Smooth muscle cell (in vitro differentiated cells): ENCODE results near the gene ELMOD1. TPM values are rescaled to one million over a fixed set of nuclear protein-coding genes. Genes with fewer than 3 reads are reported as not detected.
A peak's percentile ranks its signal among the peaks of the same experiment; 100 is the strongest.

ENCODE experiments used
- DNase-seq: peaks from one replicate; lab custom pipeline; 2025; ENCODE audit not compliant: unreplicated experiment; lab: John Stamatoyannopoulos, UW
- H2AFZ ChIP-seq: fragments of 200-600 bp; sonication (generic); 2 replicates; pipeline ENCODE4 v1.6.0; 2016; ENCODE audit warnings: antibody characterized with exemption, low read depth, mild to moderate bottlenecking
- H3F3A ChIP-seq: fragments of 200-600 bp; sonication (generic); 2 replicates; pipeline ENCODE4 v1.6.0; 2017; ENCODE audit warnings: antibody characterized with exemption, low read depth
- H3K27ac ChIP-seq: fragments of 200-600 bp; sonication (generic); 2 replicates; pipeline ENCODE4 v1.5.1; 2016; ENCODE audit warnings: low read depth, mild to moderate bottlenecking
- H3K27me3 ChIP-seq: fragments of 200-600 bp; sonication (generic); 2 replicates; pipeline ENCODE4 v1.6.1; 2016; ENCODE audit warnings: low read depth, mild to moderate bottlenecking
- H3K36me3 ChIP-seq: fragments of 200-600 bp; sonication (generic); 2 replicates; pipeline ENCODE4 v1.5.1; 2016; ENCODE audit warnings: low read depth
- H3K4me1 ChIP-seq: fragments of 200-600 bp; sonication (generic); 2 replicates; pipeline ENCODE4 v1.5.1; 2016; ENCODE audit warnings: low read depth
- H3K4me2 ChIP-seq: fragments of 200-600 bp; sonication (generic); 2 replicates; pipeline ENCODE4 v1.6.0; 2016; ENCODE audit warnings: mild to moderate bottlenecking
- H3K4me3 ChIP-seq: fragments of 200-600 bp; sonication (generic); 2 replicates; pipeline ENCODE4 v1.5.1; 2016; ENCODE audit warnings: mild to moderate bottlenecking
- H3K79me2 ChIP-seq: fragments of 200-600 bp; sonication (generic); 2 replicates; pipeline ENCODE4 v1.6.0; 2016; ENCODE audit warnings: low read depth, mild to moderate bottlenecking
- H3K9ac ChIP-seq: fragments of 200-600 bp; sonication (generic); 2 replicates; pipeline ENCODE4 v1.6.0; 2016; ENCODE audit warnings: low read depth
- H3K9me3 ChIP-seq: fragments of 200-600 bp; sonication (generic); replicated peaks from 2 replicates; pipeline ENCODE4 v1.5.1; 2016; ENCODE audit warnings: low read depth
- H4K20me1 ChIP-seq: fragments of 200-600 bp; sonication (generic); 2 replicates; pipeline ENCODE4 v1.6.0; 2016; ENCODE audit warnings: low read depth
- CTCF ChIP-seq: fragments of 200-600 bp; sonication (generic); IDR thresholded peaks from 2 replicates; pipeline ENCODE4 v1.5.1; 2017; ENCODE audit warnings: borderline replicate concordance, mild to moderate bottlenecking, antibody characterized with exemption; ENCODE audit not compliant: insufficient read depth, poor library complexity, severe bottlenecking
- WGBS: methylation state at CpG from one replicate; pipeline ENCODE4 v1.1.7; 2016; ENCODE audit warnings: low lambda C conversion rate; 5-methylcytosine and 5-hydroxymethylcytosine counted together
- polyA plus RNA-seq: library from polyadenylated mRNA; unstranded; fragments of >200 nt; fragmentation: Nextera tagmentation; extraction: Ambion mirVana; gene quantifications from 2 replicates; pipeline ENCODE4 v1.2.1, GENCODE V29; 2016
- total RNA-seq: library from RNA; depleted of rRNA; stranded (reverse); fragments of >200 nt; gene quantifications from 2 replicates; pipeline ENCODE4 v1.2.3, GENCODE V29; 2014

ELMOD1 gene
- total and polyA plus RNA-seq, 2 experiments from 2014 or later = 0.24 to 0.94 TPM

- Histone ChIP-seq H3K4me2 (peak overlapping the region; percentile 71), H3K27ac (peak overlapping the region; percentile 85), H3K9me3 (no peaks in the 10 kb centered on the region), H3K27me3 (no peaks in the 10 kb centered on the region), H4K20me1 (no peaks in the 10 kb centered on the region), H3K4me3 (no peak overlapping the region), H3K9ac (peak overlapping the region; percentile 45), H3F3A (no peaks in the 10 kb centered on the region), H2AFZ (no peak overlapping the region), H3K4me1 (no peaks in the 10 kb centered on the region), H3K79me2 (no peaks in the 10 kb centered on the region), H3K36me3 (no peaks in the 10 kb centered on the region)
- TF ChIP-seq CTCF = no peak
- 50% methylated on average over 3 of the region's 3 CpGs for WGBS
- no peak for DNase-seq
Observed at GRCh38 chr11:107704451-107704850, 113.5 kb downstream of the ELMOD1 start.

- Histone ChIP-seq H3K9me3 (no peaks in the 10 kb centered on the region), H3K36me3 (no peaks in the 10 kb centered on the region), H3K27me3 (no peaks in the 10 kb centered on the region), H3K4me1 (no peaks in the 10 kb centered on the region), H3K27ac (peak overlapping the region; percentile 85), H3K4me2 (peak overlapping the region; percentile 71), H4K20me1 (no peaks in the 10 kb centered on the region), H2AFZ (no peak overlapping the region), H3K4me3 (no peak overlapping the region), H3K79me2 (no peaks in the 10 kb centered on the region), H3K9ac (peak overlapping the region; percentile 45), H3F3A (no peaks in the 10 kb centered on the region)
- no peak for TF ChIP-seq CTCF
- 8% methylated on average over 2 of the region's 2 CpGs for WGBS
- no peak for DNase-seq
Observed at GRCh38 chr11:107705027-107705426, 114.1 kb downstream of the ELMOD1 start.

- Histone ChIP-seq H3K9me3 (no peaks in the 10 kb centered on the region), H2AFZ (no peak overlapping the region), H3K4me2 (no peak overlapping the region), H3K4me3 (no peak overlapping the region), H3K4me1 (no peaks in the 10 kb centered on the region), H4K20me1 (no peaks in the 10 kb centered on the region), H3K27ac (no peak overlapping the region), H3F3A (no peaks in the 10 kb centered on the region), H3K9ac (no peak overlapping the region), H3K36me3 (no peaks in the 10 kb centered on the region), H3K79me2 (no peaks in the 10 kb centered on the region), H3K27me3 (no peaks in the 10 kb centered on the region)
- no peak for TF ChIP-seq CTCF
- no peak for DNase-seq
- 82% methylated on average over 2 of the region's 2 CpGs for WGBS
Observed at GRCh38 chr11:107706531-107706930, 115.6 kb downstream of the ELMOD1 start.

- H3K79me2 ChIP-seq = no peaks in the 10 kb centered on the region
- no peak overlapping the region for H3K27ac ChIP-seq
- no peak for TF ChIP-seq CTCF
- no peak overlapping the region for H3K4me3 ChIP-seq
- H3K27me3 ChIP-seq = no peaks in the 10 kb centered on the region
- 81% methylated on average over 3 of the region's 3 CpGs for WGBS
- DNase-seq = no peak
- H3K36me3 ChIP-seq = no peaks in the 10 kb centered on the region
- H2AFZ ChIP-seq = no peak overlapping the region
- no peaks in the 10 kb centered on the region for H3K9me3 ChIP-seq
- peaks cover 3% of the 10 kb centered on the region for H3F3A ChIP-seq
- H3K4me1 ChIP-seq = no peaks in the 10 kb centered on the region
- no peak overlapping the region for H3K9ac ChIP-seq
- no peaks in the 10 kb centered on the region for H4K20me1 ChIP-seq
- no peak overlapping the region for H3K4me2 ChIP-seq
Observed at GRCh38 chr11:107707215-107707671, 116.3 kb downstream of the ELMOD1 start.
